ENCODE measurements around the gene C1GALT1.

DNA sequence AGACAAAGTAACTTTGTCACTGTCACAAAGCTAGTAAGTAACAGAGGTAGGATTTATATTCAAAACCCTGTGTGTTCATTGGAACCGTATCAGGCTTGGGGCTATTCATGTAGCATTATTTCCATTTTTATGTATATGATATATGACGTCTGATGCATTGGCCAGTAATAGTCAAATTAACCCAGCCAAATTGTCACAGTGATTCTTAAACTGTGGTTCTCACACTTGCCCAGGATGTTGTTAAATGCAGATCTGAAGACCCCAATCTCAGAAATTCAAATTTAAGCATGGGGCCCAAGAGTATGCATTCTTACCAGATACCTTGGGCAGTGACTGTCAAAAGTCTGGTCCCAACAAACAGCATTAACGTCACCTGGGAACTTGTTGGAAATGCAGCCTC, 63.9 kb downstream of the C1GALT1 start:
- TF ChIP-seq, protein P1, sequence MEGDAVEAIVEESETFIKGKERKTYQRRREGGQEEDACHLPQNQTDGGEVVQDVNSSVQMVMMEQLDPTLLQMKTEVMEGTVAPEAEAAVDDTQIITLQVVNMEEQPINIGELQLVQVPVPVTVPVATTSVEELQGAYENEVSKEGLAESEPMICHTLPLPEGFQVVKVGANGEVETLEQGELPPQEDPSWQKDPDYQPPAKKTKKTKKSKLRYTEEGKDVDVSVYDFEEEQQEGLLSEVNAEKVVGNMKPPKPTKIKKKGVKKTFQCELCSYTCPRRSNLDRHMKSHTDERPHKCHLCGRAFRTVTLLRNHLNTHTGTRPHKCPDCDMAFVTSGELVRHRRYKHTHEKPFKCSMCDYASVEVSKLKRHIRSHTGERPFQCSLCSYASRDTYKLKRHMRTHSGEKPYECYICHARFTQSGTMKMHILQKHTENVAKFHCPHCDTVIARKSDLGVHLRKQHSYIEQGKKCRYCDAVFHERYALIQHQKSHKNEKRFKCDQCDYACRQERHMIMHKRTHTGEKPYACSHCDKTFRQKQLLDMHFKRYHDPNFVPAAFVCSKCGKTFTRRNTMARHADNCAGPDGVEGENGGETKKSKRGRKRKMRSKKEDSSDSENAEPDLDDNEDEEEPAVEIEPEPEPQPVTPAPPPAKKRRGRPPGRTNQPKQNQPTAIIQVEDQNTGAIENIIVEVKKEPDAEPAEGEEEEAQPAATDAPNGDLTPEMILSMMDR (conservative IDR thresholded peaks at IDR 0.05): no peak
- TF ChIP-seq EZH2 (IDR thresholded peaks at IDR 0.05; ENCODE audit: low read depth): no peak
